Gastrocnemius medialis (tissue), 4 donors: ENCODE results near the gene YPEL1. TPM values are rescaled to one million over a fixed set of nuclear protein-coding genes. Genes with fewer than 3 reads are reported as not detected.

Experiments
- ATAC-seq, 2 donors: fragments of 150-250 bp; one replicate each; pipeline ENCODE4 v1.9.1; 2016
- DNase-seq, 2 donors: peaks; one replicate each; pipeline ENCODE4 v3.0.0-alpha.2; 2019
- H3K27ac ChIP-seq, 4 donors: fragments of 200-600 bp; sonication (generic); 1 replicate in 1 of 4; 2 replicates in 3 of 4; pipeline ENCODE4 v1.5.1; 2016 to 2018; ENCODE audit warnings: mild to moderate bottlenecking in 2 of 4, moderate library complexity in 1 of 4
- H3K27me3 ChIP-seq, 3 donors: fragments of 200-600 bp; sonication (generic) in 2 of 3; 1 replicate in 1 of 3; 2 replicates in 2 of 3; pipeline versions ENCODE4 v1.5.1 to v1.6.0; 2016 to 2019; ENCODE audit warnings: mild to moderate bottlenecking in 1 of 3, moderate library complexity in 1 of 3
- H3K36me3 ChIP-seq, 2 donors: fragments of 200-600 bp; sonication (generic) in 1 of 2; one replicate each; pipeline ENCODE4 v1.5.1; 2017 to 2018
- H3K4me1 ChIP-seq, 2 donors: fragments of 200-600 bp; sonication (generic) in 1 of 2; one replicate each; pipeline ENCODE4 v1.5.1; 2016 to 2017; ENCODE audit warnings: mild to moderate bottlenecking in 2 of 2
- H3K4me3 ChIP-seq, 4 donors: fragments of 200-600 bp; sonication (generic) in 3 of 4; 1 replicate in 1 of 4; 2 replicates in 3 of 4; pipeline ENCODE4 v1.5.1; 2016 to 2019; ENCODE audit warnings: mild to moderate bottlenecking in 2 of 4
- H3K9me3 ChIP-seq, 3 donors: fragments of 200-600 bp; sonication (generic) in 2 of 3; 1 replicate in 1 of 3; 2 replicates in 2 of 3; pipeline ENCODE4 v1.5.1; 2016 to 2019
- CTCF ChIP-seq, 5 experiments: fragments of 450-650 bp in 3 of 5; fragments of 200-600 bp in 2 of 5; sonication (generic) in 2 of 5; IDR thresholded peaks in 4 of 5; conservative IDR thresholded peaks in 1 of 5; 1 replicate in 4 of 5; 2 replicates in 1 of 5; pipeline ENCODE4 v1.5.1; 2016 to 2019; ENCODE audit warnings: antibody characterized with exemption in 5 of 5, mild to moderate bottlenecking in 3 of 5, moderate library complexity in 3 of 5
- POLR2A ChIP-seq, 2 donors: fragments of 450-650 bp; IDR thresholded peaks; one replicate each; pipeline ENCODE4 v1.6.1; 2017; ENCODE audit warnings: antibody characterized with exemption in 2 of 2, mild to moderate bottlenecking in 2 of 2, moderate library complexity in 2 of 2
- in situ Hi-C, 4 donors: fragments of 200-750 bp; cut with MboI; loops; one replicate each; pipeline versions ENCODE4 v1.15.0 to v1.8.0; 2017; ENCODE audit warnings: low sequenced_read_pairs in 4 of 4
- intact Hi-C: fragments of 100-400 bp; cut with DNase I; formaldehyde crosslinking; loops from one replicate; pipeline ENCODE4 v1.15.1; 2023; ENCODE audit warnings: low total_unique reads
- total RNA-seq, 4 donors: library from RNA; depleted of rRNA; stranded (reverse); fragments of >200 nt; gene quantifications; one replicate each; pipeline versions ENCODE4 v1.1.0 to v1.2.3, GENCODE V29; 2016

The YPEL1 gene
- total RNA-seq, 4 donors from 2014 or later: 23.6 to 42.1 (median 36.4) TPM

GRCh38 chr22:21697021-21697771 is 38.4 kb downstream of the YPEL1 start:
- in situ Hi-C loops (no loop called here), intact Hi-C loops (no loop called here)
- DNase-seq (no peak), ATAC-seq (no peak)
- Histone ChIP-seq H3K36me3 (peaks cover 0 to 55% of the 10 kb centered on the region in 2 donors), H3K9me3 (no peaks in the 10 kb centered on the region), H3K4me3 (no peak overlapping the region), H3K4me1 (peaks cover 20 to 21% of the 10 kb centered on the region in 2 donors), H3K27ac (peak overlapping the region in 1 of 4 donors; percentile 66), H3K27me3 (no peaks in the 10 kb centered on the region)
- no peak for TF ChIP-seq POLR2A (IDR thresholded peaks at IDR 0.05)
- no peak for TF ChIP-seq CTCF (IDR thresholded peaks at IDR 0.05 in 4 of 5, conservative IDR thresholded peaks at IDR 0.05 in 1 of 5)

GRCh38 chr22:21696115-21696514 is 39.5 kb downstream of the YPEL1 start:
- TF ChIP-seq CTCF (IDR thresholded peaks at IDR 0.05 in 4 of 5, conservative IDR thresholded peaks at IDR 0.05 in 1 of 5) (no peak), POLR2A (IDR thresholded peaks at IDR 0.05) (no peak)
- H3K36me3 ChIP-seq: peaks cover 0 to 44% of the 10 kb centered on the region in 2 donors
- H3K27me3 ChIP-seq: no peaks in the 10 kb centered on the region
- H3K9me3 ChIP-seq: no peaks in the 10 kb centered on the region
- H3K27ac ChIP-seq: no peak overlapping the region
- ATAC-seq: no peak
- intact Hi-C loops (no loop called here), in situ Hi-C loops (no loop called here)
- DNase-seq: no peak
- peaks cover 20 to 21% of the 10 kb centered on the region in 2 donors for H3K4me1 ChIP-seq
- no peak overlapping the region for H3K4me3 ChIP-seq

- intact Hi-C loops: no loop called here
- Histone ChIP-seq H3K27me3 (no peaks in the 10 kb centered on the region), H3K27ac (no peak overlapping the region), H3K9me3 (no peaks in the 10 kb centered on the region), H3K4me1 (peaks cover 20 to 21% of the 10 kb centered on the region in 2 donors), H3K36me3 (peaks cover 0 to 38% of the 10 kb centered on the region in 2 donors), H3K4me3 (no peak overlapping the region)
- in situ Hi-C loops: no loop called here
- TF ChIP-seq POLR2A (IDR thresholded peaks at IDR 0.05) (no peak), CTCF (IDR thresholded peaks at IDR 0.05 in 4 of 5, conservative IDR thresholded peaks at IDR 0.05 in 1 of 5) (no peak)
- DNase-seq (no peak), ATAC-seq (no peak)
These were observed 40.0 kb downstream of the YPEL1 start for GRCh38 chr22:21695430-21696085.

GRCh38 chr22:21694795-21695429 is 40.7 kb downstream of the YPEL1 start:
- Histone ChIP-seq H3K4me3 (no peak overlapping the region), H3K27ac (no peak overlapping the region), H3K9me3 (no peaks in the 10 kb centered on the region), H3K27me3 (no peaks in the 10 kb centered on the region), H3K4me1 (peaks cover 20 to 21% of the 10 kb centered on the region in 2 donors), H3K36me3 (peaks cover 0 to 35% of the 10 kb centered on the region in 2 donors)
- DNase-seq (no peak), ATAC-seq (no peak)
- in situ Hi-C loops (no loop called here), intact Hi-C loops (no loop called here)
- TF ChIP-seq CTCF (IDR thresholded peaks at IDR 0.05 in 4 of 5, conservative IDR thresholded peaks at IDR 0.05 in 1 of 5): no peak
